RWPE2 (cell line): ENCODE measurements around the gene WDR20.

ENCODE experiments used
- ATAC-seq: fragments of 200-7000 bp; cut with Tn5 transposase; 3 replicates; pipeline ENCODE4 v1.9.1; 2021; ENCODE audit warnings: low read depth
- DNase-seq: peaks from one replicate; pipeline ENCODE4 v3.0.0-alpha.2; 2020; ENCODE audit warnings: low spot score
- H3K27ac ChIP-seq: fragments of 450-650 bp; 2 replicates; pipeline ENCODE4 v1.5.1; 2017; ENCODE audit warnings: mild to moderate bottlenecking; ENCODE audit not compliant: poor library complexity, severe bottlenecking
- H3K27me3 ChIP-seq: fragments of 250-450 bp; sonication (Bioruptor Pico); 2 replicates; pipeline ENCODE4 v1.5.1; 2021; ENCODE audit warnings: mild to moderate bottlenecking, moderate library complexity; ENCODE audit not compliant: insufficient read depth, poor library complexity, severe bottlenecking
- H3K36me3 ChIP-seq: fragments of 250-450 bp; sonication (Bioruptor Pico); 2 replicates; pipeline ENCODE4 v1.5.1; 2020; ENCODE audit warnings: low read depth, mild to moderate bottlenecking, moderate library complexity
- H3K4me1 ChIP-seq: fragments of 250-450 bp; sonication (Bioruptor Pico); 2 replicates; pipeline ENCODE4 v1.5.1; 2021; ENCODE audit warnings: mild to moderate bottlenecking, moderate library complexity; ENCODE audit not compliant: insufficient read depth, poor library complexity, severe bottlenecking
- H3K4me3 ChIP-seq: fragments of 250-450 bp; sonication (Bioruptor Pico); 2 replicates; pipeline ENCODE4 v1.5.1; 2021; ENCODE audit warnings: mild to moderate bottlenecking, moderate library complexity; ENCODE audit not compliant: severe bottlenecking
- H3K9me3 ChIP-seq: fragments of 250-450 bp; sonication (Bioruptor Pico); 2 replicates; pipeline ENCODE4 v1.5.1; 2021; ENCODE audit warnings: mild to moderate bottlenecking, moderate library complexity; ENCODE audit not compliant: severe bottlenecking
- TF ChIP-seq, protein P1 (sequence below): fragments of 450-650 bp; IDR thresholded peaks from one replicate; pipeline ENCODE4 v1.5.1; 2017; ENCODE audit warnings: mild to moderate bottlenecking, moderate library complexity; ENCODE audit not compliant: poor library complexity, severe bottlenecking

Gene WDR20, protein sequence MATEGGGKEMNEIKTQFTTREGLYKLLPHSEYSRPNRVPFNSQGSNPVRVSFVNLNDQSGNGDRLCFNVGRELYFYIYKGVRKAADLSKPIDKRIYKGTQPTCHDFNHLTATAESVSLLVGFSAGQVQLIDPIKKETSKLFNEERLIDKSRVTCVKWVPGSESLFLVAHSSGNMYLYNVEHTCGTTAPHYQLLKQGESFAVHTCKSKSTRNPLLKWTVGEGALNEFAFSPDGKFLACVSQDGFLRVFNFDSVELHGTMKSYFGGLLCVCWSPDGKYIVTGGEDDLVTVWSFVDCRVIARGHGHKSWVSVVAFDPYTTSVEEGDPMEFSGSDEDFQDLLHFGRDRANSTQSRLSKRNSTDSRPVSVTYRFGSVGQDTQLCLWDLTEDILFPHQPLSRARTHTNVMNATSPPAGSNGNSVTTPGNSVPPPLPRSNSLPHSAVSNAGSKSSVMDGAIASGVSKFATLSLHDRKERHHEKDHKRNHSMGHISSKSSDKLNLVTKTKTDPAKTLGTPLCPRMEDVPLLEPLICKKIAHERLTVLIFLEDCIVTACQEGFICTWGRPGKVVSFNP

DNA sequence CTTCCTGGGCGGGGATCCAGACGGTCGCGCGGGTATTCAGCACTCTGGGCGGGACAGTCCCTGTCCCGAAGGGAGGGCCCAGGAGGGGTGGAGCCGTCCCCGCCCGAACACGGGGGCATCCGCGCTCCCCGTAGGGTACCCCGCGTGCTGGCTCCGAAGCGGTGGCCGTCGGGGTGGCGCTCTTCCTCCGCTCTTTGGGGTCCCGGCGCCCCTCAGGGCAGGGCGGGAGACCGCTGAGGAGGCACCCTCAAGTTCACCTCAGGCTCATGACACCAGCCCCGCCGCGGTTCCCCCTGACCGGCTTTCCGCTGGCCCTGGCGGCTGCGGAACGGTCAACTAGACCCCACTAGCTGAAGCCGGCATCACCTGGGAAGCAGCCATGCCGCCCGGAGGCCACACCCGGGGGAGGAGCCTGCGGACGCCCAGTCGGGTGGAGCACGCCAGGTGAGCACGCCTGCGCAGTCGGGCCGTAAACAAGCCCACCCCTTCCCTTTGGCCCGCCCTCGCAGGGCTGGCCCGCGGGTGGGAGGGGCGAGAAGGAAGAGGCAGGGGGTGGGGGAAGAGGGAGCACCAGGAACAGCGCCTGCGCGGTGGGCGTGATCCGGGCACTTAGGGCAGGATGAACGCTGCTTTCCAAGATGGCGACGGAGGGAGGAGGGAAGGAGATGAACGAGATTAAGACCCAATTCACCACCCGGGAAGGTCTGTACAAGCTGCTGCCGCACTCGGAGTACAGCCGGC lies at the start of gene WDR20:
Gene WDR20 (plus strand): TSS at position 612 of the 741 bp plus-strand sequence. CDS start 27 bp downstream, at position 639.
- peak within 1 kb of the TSS; percentile 91 for H3K4me3 ChIP-seq
- no peaks in the 10 kb centered on the region for H3K9me3 ChIP-seq
- peaks cover 5% of the 10 kb centered on the region for H3K4me1 ChIP-seq
- H3K27ac ChIP-seq: peak within 1 kb of the TSS; percentile 45
- DNase-seq: peak; percentile 100
- TF ChIP-seq, protein P1, sequence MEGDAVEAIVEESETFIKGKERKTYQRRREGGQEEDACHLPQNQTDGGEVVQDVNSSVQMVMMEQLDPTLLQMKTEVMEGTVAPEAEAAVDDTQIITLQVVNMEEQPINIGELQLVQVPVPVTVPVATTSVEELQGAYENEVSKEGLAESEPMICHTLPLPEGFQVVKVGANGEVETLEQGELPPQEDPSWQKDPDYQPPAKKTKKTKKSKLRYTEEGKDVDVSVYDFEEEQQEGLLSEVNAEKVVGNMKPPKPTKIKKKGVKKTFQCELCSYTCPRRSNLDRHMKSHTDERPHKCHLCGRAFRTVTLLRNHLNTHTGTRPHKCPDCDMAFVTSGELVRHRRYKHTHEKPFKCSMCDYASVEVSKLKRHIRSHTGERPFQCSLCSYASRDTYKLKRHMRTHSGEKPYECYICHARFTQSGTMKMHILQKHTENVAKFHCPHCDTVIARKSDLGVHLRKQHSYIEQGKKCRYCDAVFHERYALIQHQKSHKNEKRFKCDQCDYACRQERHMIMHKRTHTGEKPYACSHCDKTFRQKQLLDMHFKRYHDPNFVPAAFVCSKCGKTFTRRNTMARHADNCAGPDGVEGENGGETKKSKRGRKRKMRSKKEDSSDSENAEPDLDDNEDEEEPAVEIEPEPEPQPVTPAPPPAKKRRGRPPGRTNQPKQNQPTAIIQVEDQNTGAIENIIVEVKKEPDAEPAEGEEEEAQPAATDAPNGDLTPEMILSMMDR: peak; percentile 44
- peaks cover 9% of the 10 kb centered on the region for H3K36me3 ChIP-seq
- peak; percentile 82 for ATAC-seq
- H3K27me3 ChIP-seq: no peaks in the 10 kb centered on the region

DNA sequence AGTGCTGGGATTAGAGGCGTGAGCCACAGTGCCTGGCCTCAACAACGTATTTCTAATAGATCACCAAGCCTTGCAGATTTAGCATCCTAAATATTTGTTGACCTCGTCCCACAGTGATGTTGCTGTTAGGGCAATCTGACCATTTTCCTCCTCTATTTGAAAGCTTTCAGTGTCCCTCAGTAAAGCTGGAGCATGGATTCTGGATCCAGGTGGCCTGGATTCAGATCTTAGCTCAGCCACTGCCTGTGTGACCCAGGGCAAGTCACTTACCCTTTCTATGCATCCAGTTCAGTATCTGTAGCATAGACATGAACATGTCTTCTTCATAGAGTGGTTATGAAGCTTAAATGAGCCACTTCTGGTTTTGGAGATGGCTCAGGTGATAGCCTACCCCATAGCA lies 49.0 kb upstream of the WDR20 start:
- Histone ChIP-seq H3K4me1 (peaks cover 12% of the 10 kb centered on the region), H3K27me3 (no peaks in the 10 kb centered on the region), H3K27ac (no peak overlapping the region), H3K4me3 (no peak overlapping the region), H3K36me3 (peaks cover 6% of the 10 kb centered on the region), H3K9me3 (no peaks in the 10 kb centered on the region)
- no peak for ATAC-seq
- DNase-seq: no peak
- TF ChIP-seq, protein P1: no peak

DNA sequence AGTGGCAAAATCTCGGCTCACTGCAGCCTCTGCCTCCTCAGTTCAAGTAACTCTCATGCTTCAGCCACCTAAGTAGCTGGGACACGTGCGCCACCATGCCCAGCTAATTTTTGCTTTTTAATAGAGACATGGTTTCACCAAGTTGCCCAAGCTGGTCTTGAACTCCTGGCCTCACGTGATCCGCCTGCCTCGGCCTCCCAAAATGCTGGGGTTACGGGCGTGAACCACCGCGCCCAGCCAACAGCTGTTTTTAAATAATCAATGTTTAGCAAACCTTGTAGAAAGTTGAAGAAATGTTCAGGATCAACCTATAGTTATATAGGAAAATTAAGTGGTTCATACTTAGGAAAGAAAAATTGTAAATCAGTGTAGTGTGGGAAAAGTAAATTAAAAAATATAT lies 46.9 kb upstream of the WDR20 start:
- ATAC-seq: no peak
- H3K9me3 ChIP-seq: no peaks in the 10 kb centered on the region
- H3K27me3 ChIP-seq: no peaks in the 10 kb centered on the region
- no peak overlapping the region for H3K4me3 ChIP-seq
- no peak for DNase-seq
- H3K36me3 ChIP-seq: no peaks in the 10 kb centered on the region
- no peak overlapping the region for H3K27ac ChIP-seq
- H3K4me1 ChIP-seq: peaks cover 18% of the 10 kb centered on the region
- TF ChIP-seq, protein P1: no peak

DNA sequence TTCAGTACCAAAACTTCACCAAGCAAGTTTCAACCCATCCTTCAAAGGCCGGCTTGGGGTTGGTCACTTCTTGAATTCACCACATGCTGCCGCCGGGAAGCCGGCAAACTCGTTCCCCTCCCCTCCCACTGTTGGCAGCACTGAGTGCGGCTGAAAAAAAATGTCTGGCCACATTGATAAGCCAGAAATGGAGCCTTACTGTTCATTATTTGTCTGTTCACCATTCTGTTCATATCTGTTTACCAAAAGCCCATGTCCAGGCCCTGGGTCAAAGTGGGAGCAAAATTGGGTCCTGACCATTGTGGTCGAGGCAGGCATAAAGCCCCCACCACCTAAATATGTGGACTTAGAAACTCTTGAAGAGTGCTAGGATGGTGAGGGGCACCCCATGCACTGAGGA lies 45.6 kb upstream of the WDR20 start:
- H3K27me3 ChIP-seq: no peaks in the 10 kb centered on the region
- H3K36me3 ChIP-seq: no peaks in the 10 kb centered on the region
- TF ChIP-seq, protein P1: no peak
- peak; percentile 27; the same call in 1 of the 3 replicates for ATAC-seq
- H3K4me1 ChIP-seq: peaks cover 13% of the 10 kb centered on the region
- H3K4me3 ChIP-seq: no peak overlapping the region
- no peak overlapping the region for H3K27ac ChIP-seq
- no peak for DNase-seq
- no peaks in the 10 kb centered on the region for H3K9me3 ChIP-seq
